ENCODE results near the gene HOXB3. TPM values are rescaled to one million over a fixed set of nuclear protein-coding genes. Genes with fewer than 3 reads are reported as not detected.

HOXB3 gene
- total and polyA plus RNA-seq, 12 donors, result 2.3 to 28.8 (median 8.8) TPM

- H3K27ac ChIP-seq, result no peak overlapping the region
- H3K4me3 ChIP-seq, result no peak overlapping the region
- intact Hi-C loops (cut with DNase I), result no loop called here
- 78 to 98% (median 92%) methylated on average over 4 of the region's 4 CpGs for WGBS, 4 donors
- no peak for DNase-seq
- TF ChIP-seq CTCF (IDR thresholded peaks at IDR 0.05), result no peak
- TF ChIP-seq POLR2A (IDR thresholded peaks at IDR 0.05), result no peak
- no peaks in the 10 kb centered on the region for H3K27me3 ChIP-seq
- no peaks in the 10 kb centered on the region for H3K9me3 ChIP-seq (replicated peaks in 1 of 3)
- H3K36me3 ChIP-seq (replicated peaks in 1 of 2), result no peaks in the 10 kb centered on the region
- H3K4me1 ChIP-seq (replicated peaks in 1 of 2), result peaks cover 0 to 11% of the 10 kb centered on the region in 2 donors
Observed at GRCh38 chr17:48502901-48503300, 87.1 kb downstream of the HOXB3 start.

GRCh38 chr17:48502312-48502711, 87.7 kb downstream of the HOXB3 start:
- Histone ChIP-seq H3K27me3 (no peaks in the 10 kb centered on the region), H3K9me3 (replicated peaks in 1 of 3) (no peaks in the 10 kb centered on the region), H3K36me3 (replicated peaks in 1 of 2) (no peaks in the 10 kb centered on the region), H3K4me3 (no peak overlapping the region), H3K4me1 (replicated peaks in 1 of 2) (peaks cover 0 to 11% of the 10 kb centered on the region in 2 donors), H3K27ac (no peak overlapping the region)
- 82 to 95% (median 90%) methylated on average over 2 of the region's 2 CpGs for WGBS, 4 donors
- DNase-seq, result no peak
- intact Hi-C loops (cut with DNase I), result no loop called here
- TF ChIP-seq POLR2A (IDR thresholded peaks at IDR 0.05) (no peak), CTCF (IDR thresholded peaks at IDR 0.05) (no peak)

GRCh38 chr17:48500435-48501426, 89.3 kb downstream of the HOXB3 start:
- Histone ChIP-seq H3K27ac (no peak overlapping the region), H3K4me1 (replicated peaks in 1 of 2) (peaks cover 0 to 2% of the 10 kb centered on the region in 2 donors), H3K36me3 (replicated peaks in 1 of 2) (no peaks in the 10 kb centered on the region), H3K27me3 (no peaks in the 10 kb centered on the region), H3K9me3 (replicated peaks in 1 of 3) (no peaks in the 10 kb centered on the region), H3K4me3 (no peak overlapping the region)
- 76 to 93% (median 83%) methylated on average over 7 to 12 of the region's 12 CpGs for WGBS, 4 donors
- TF ChIP-seq CTCF (IDR thresholded peaks at IDR 0.05) (peak in 1 of 6 experiments; percentile 25), POLR2A (IDR thresholded peaks at IDR 0.05) (no peak)
- intact Hi-C loops (cut with DNase I), result no loop called here
- peak in 2 of 7 donors; percentile 27 to 33 for DNase-seq

GRCh38 chr17:48499735-48500434, 90.2 kb downstream of the HOXB3 start:
- Histone ChIP-seq H3K4me1 (replicated peaks in 1 of 2) (no peaks in the 10 kb centered on the region), H3K4me3 (no peak overlapping the region), H3K27me3 (no peaks in the 10 kb centered on the region), H3K9me3 (replicated peaks in 1 of 3) (no peaks in the 10 kb centered on the region), H3K27ac (no peak overlapping the region), H3K36me3 (replicated peaks in 1 of 2) (no peaks in the 10 kb centered on the region)
- TF ChIP-seq CTCF (IDR thresholded peaks at IDR 0.05), result no peak
- no peak for TF ChIP-seq POLR2A (IDR thresholded peaks at IDR 0.05)
- no peak for DNase-seq
- 89 to 96% (median 91%) methylated on average over 4 to 5 of the region's 5 CpGs for WGBS, 4 donors
- intact Hi-C loops (cut with DNase I), result no loop called here
